PC-3 (cell line): ENCODE measurements around the gene MAD1L1. TPM values are rescaled to one million over a fixed set of nuclear protein-coding genes. Genes with fewer than 3 reads are reported as not detected.

Source experiments
- ATAC-seq: fragments of 200-7000 bp; cut with Tn5 transposase; 2 replicates; pipeline ENCODE4 v1.9.1; 2020; ENCODE audit warnings: mild to moderate bottlenecking, moderate library complexity
- BruUV-seq: library from RNA; stranded (reverse); fragments of 400-500 nt; replicated peaks from 2 replicates; lab custom pipeline; 2021; lab: Mats Ljungman, UMichigan
- CTCF ChIA-PET: fragments of 300-600 bp; sonication (Branson Sonifier 250); formaldehyde crosslinking; loops from one replicate; lab custom pipeline; 2022; ENCODE audit warnings: antibody characterized with exemption; lab: Charles Lee
- POLR2A ChIA-PET: fragments of 300-600 bp; sonication (Branson Sonifier 250); formaldehyde crosslinking; loops from one replicate; lab custom pipeline; 2022; ENCODE audit warnings: antibody characterized with exemption; ENCODE audit not compliant: unreplicated experiment; lab: Charles Lee
- DNase-seq: peaks from one replicate; pipeline ENCODE4 v3.0.0-alpha.2; 2015
- H2AFZ ChIP-seq: fragments of 300-600 bp; sonication (generic); 2 replicates; pipeline ENCODE4 v1.6.0; 2016; ENCODE audit warnings: antibody characterized with exemption, low read length
- H3F3A ChIP-seq: fragments of 300-600 bp; sonication (generic); one replicate; pipeline ENCODE4 v1.6.0; 2017; ENCODE audit warnings: antibody characterized with exemption, low read length, control low read depth, mild to moderate bottlenecking; ENCODE audit not compliant: unreplicated experiment
- H3K27ac ChIP-seq: fragments of 300-600 bp; sonication (generic); 2 replicates; pipeline ENCODE4 v1.5.1; 2016; ENCODE audit warnings: mild to moderate bottlenecking, low read length
- H3K27me3 ChIP-seq: fragments of 300-600 bp; sonication (generic); 2 replicates; pipeline ENCODE4 v1.6.1; 2016; ENCODE audit warnings: low read length, mixed read lengths
- H3K36me3 ChIP-seq: fragments of 300-600 bp; sonication (generic); 2 replicates; pipeline ENCODE4 v1.6.1; 2016; ENCODE audit warnings: low read depth, mixed run types, low read length, mixed read lengths
- H3K4me1 ChIP-seq: fragments of 300-600 bp; sonication (generic); 2 replicates; pipeline ENCODE4 v1.5.1; 2016; ENCODE audit warnings: low read length; ENCODE audit not compliant: insufficient read depth
- H3K4me2 ChIP-seq: fragments of 300-600 bp; sonication (generic); 2 replicates; pipeline ENCODE4 v1.6.0; 2016; ENCODE audit warnings: low read length
- H3K4me3 ChIP-seq: fragments of 300-600 bp; sonication (generic); 2 replicates; pipeline ENCODE4 v1.5.1; 2016; ENCODE audit warnings: mild to moderate bottlenecking, low read length, mixed read lengths
- H3K79me2 ChIP-seq: fragments of 300-600 bp; sonication (generic); 2 replicates; pipeline ENCODE4 v1.6.1; 2017; ENCODE audit warnings: low read length, mixed read lengths
- H3K9ac ChIP-seq: fragments of 300-600 bp; sonication (generic); 2 replicates; pipeline ENCODE4 v1.6.0; 2016; ENCODE audit warnings: mild to moderate bottlenecking, low read length
- H3K9me2 ChIP-seq: fragments of 300-600 bp; sonication (generic); replicated peaks from 2 replicates; pipeline ENCODE4 v1.6.1; 2016; ENCODE audit warnings: mixed run types, low read length, mixed read lengths
- H3K9me3 ChIP-seq: fragments of 300-600 bp; sonication (generic); 2 replicates; pipeline ENCODE4 v1.6.1; 2016; ENCODE audit warnings: low read length, mixed read lengths
- H4K20me1 ChIP-seq: fragments of 300-600 bp; sonication (generic); 2 replicates; pipeline ENCODE4 v1.6.1; 2016; ENCODE audit warnings: low read length, mixed read lengths
- EZH2 ChIP-seq: fragments of 300-600 bp; sonication (generic); IDR thresholded peaks from one replicate; pipeline ENCODE4 v1.6.1; 2017; ENCODE audit warnings: antibody characterized with exemption, mild to moderate bottlenecking, low read length; ENCODE audit not compliant: unreplicated experiment
- EZH2phosphoT487 ChIP-seq: fragments of 300-600 bp; sonication (generic); IDR thresholded peaks from 2 replicates; pipeline ENCODE4 v1.6.1; 2018; ENCODE audit warnings: mild to moderate bottlenecking, antibody characterized with exemption, low read length, borderline replicate concordance
- intact Hi-C: fragments of 100-400 bp; cut with micrococcal nuclease; formaldehyde crosslinking; loops from 2 replicates; pipeline ENCODE4 v1.9.0; 2023
- total RNA-seq: library from RNA; depleted of rRNA; stranded (reverse); fragments of >200 nt; gene quantifications from 2 replicates; pipeline ENCODE4 v1.2.3, GENCODE V29; 2014
- TF ChIP-seq, protein P1 (sequence below): fragments of 300-600 bp; sonication (generic); conservative IDR thresholded peaks from 2 replicates; pipeline ENCODE4 v1.5.1; 2017; ENCODE audit warnings: antibody characterized with exemption, low read depth, mild to moderate bottlenecking, low read length

MAD1L1 gene
- total RNA-seq, 1 experiment from 2014 or later: 88.4 TPM

GRCh38 chr7:1865000-1865555, 367.7 kb downstream of the MAD1L1 start:
- no peaks in the 10 kb centered on the region for H3K9me3 ChIP-seq
- DNase-seq (no peak), ATAC-seq (no peak)
- H3K9me2 ChIP-seq: no peaks in the 10 kb centered on the region
- no peaks in the 10 kb centered on the region for H3K36me3 ChIP-seq
- H3K4me3 ChIP-seq: no peak overlapping the region
- no peak overlapping the region for H3K4me2 ChIP-seq
- no peaks in the 10 kb centered on the region for H3K79me2 ChIP-seq
- H3K4me1 ChIP-seq: no peaks in the 10 kb centered on the region
- ChIA-PET POLR2A (no interaction called here), CTCF (interaction anchor here (0.6 kb wide), 1 partner anchor 330 kb away, joined by 3 read pairs; no protein-coding TSS in a partner anchor)
- no TSS peak for BruUV-seq
- no peaks in the 10 kb centered on the region for H3K27me3 ChIP-seq
- H3K27ac ChIP-seq: no peak overlapping the region
- H3K9ac ChIP-seq: no peak overlapping the region
- no peaks in the 10 kb centered on the region for H3F3A ChIP-seq
- TF ChIP-seq EZH2phosphoT487 (no peak), EZH2 (no peak)
- TF ChIP-seq, protein P1, sequence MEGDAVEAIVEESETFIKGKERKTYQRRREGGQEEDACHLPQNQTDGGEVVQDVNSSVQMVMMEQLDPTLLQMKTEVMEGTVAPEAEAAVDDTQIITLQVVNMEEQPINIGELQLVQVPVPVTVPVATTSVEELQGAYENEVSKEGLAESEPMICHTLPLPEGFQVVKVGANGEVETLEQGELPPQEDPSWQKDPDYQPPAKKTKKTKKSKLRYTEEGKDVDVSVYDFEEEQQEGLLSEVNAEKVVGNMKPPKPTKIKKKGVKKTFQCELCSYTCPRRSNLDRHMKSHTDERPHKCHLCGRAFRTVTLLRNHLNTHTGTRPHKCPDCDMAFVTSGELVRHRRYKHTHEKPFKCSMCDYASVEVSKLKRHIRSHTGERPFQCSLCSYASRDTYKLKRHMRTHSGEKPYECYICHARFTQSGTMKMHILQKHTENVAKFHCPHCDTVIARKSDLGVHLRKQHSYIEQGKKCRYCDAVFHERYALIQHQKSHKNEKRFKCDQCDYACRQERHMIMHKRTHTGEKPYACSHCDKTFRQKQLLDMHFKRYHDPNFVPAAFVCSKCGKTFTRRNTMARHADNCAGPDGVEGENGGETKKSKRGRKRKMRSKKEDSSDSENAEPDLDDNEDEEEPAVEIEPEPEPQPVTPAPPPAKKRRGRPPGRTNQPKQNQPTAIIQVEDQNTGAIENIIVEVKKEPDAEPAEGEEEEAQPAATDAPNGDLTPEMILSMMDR: no peak
- no peak overlapping the region for H2AFZ ChIP-seq
- intact Hi-C loops: no loop called here
- no peaks in the 10 kb centered on the region for H4K20me1 ChIP-seq

DNA sequence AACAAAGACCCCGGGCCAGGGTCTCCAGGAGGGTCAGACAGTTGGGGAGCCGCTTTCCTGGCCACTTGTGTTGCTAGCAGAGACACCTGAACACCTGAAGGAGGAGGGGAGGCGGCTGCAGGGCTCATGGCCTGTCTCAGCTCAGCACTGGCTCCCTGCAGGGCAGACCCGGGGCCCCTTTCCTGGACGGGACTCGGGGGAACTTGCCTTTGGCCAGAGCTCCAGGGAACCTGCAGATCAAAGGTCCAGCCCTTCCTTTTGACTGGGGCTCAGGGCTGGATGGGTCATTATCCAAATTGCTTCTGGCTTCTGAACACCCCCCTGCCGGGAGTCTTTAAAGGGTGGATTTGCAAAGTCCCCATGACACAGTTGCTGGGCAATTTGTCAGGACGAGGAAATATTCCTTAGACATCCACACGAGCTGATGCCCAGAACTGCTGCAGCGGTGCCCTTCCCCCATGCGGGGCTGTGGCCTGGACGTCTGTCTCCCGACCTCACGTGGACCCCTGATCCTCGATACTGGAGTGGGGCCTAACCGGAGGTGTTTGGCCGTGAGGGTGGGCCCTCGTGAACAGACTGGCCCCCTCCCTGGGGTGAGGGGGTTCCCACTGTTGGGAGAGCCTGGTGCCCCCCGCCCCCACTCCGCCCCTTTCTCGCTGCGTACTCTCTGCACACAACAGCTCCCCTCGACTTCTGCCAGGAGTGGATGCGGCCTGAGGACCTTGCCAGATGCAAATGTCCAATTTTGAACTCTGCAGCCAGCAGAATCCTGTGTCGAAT, 368.4 kb downstream of the MAD1L1 start:
- no peaks in the 10 kb centered on the region for H4K20me1 ChIP-seq
- H3K27me3 ChIP-seq: no peaks in the 10 kb centered on the region
- BruUV-seq: no TSS peak
- no peak overlapping the region for H3K4me2 ChIP-seq
- no peaks in the 10 kb centered on the region for H3F3A ChIP-seq
- no peaks in the 10 kb centered on the region for H3K9me2 ChIP-seq
- POLR2A ChIA-PET: no interaction called here
- no peak for ATAC-seq
- intact Hi-C loops: no loop called here
- no peaks in the 10 kb centered on the region for H3K79me2 ChIP-seq
- H3K4me3 ChIP-seq: no peak overlapping the region
- H3K27ac ChIP-seq: no peak overlapping the region
- no peak for DNase-seq
- TF ChIP-seq, protein P1: no peak
- TF ChIP-seq EZH2 (no peak), EZH2phosphoT487 (no peak)
- no peaks in the 10 kb centered on the region for H3K36me3 ChIP-seq
- no peak overlapping the region for H3K9ac ChIP-seq
- H3K9me3 ChIP-seq: no peaks in the 10 kb centered on the region
- CTCF ChIA-PET: interaction anchor here (0.6 kb wide), 1 partner anchor 331 kb away, joined by 3 read pairs; no protein-coding TSS in a partner anchor
- H3K4me1 ChIP-seq: no peaks in the 10 kb centered on the region
- no peak overlapping the region for H2AFZ ChIP-seq
